Liver (tissue), 9 donors: ENCODE results near the gene UBE2C. TPM values are rescaled to one million over a fixed set of nuclear protein-coding genes. Genes with fewer than 3 reads are reported as not detected.

ENCODE experiments used
- DNase-seq: peaks from one replicate; pipeline ENCODE4 v3.0.0-alpha.2; 2017; ENCODE audit warnings: low spot score
- H3K27ac ChIP-seq, 2 donors: one replicate each; pipeline ENCODE4 v1.7.0; 2013; ENCODE audit warnings: inconsistent platforms in 2 of 2, low read length in 2 of 2, control low read depth in 1 of 2, low read depth in 1 of 2, mild to moderate bottlenecking in 1 of 2
- H3K27me3 ChIP-seq, 4 donors: one replicate each; pipeline versions ENCODE4 v1.6.1 to v1.7.0; 2013; ENCODE audit warnings: low read length in 3 of 4, inconsistent platforms in 1 of 4, mild to moderate bottlenecking in 1 of 4, moderate library complexity in 1 of 4; ENCODE audit not compliant: control insufficient read depth in 4 of 4, insufficient read depth in 4 of 4
- H3K36me3 ChIP-seq, 4 donors: one replicate each; pipeline versions ENCODE4 v1.6.1 to v1.7.0; 2013; ENCODE audit warnings: low read length in 3 of 4, mild to moderate bottlenecking in 3 of 4, low read depth in 1 of 4, moderate library complexity in 1 of 4; ENCODE audit not compliant: control insufficient read depth in 4 of 4, insufficient read depth in 3 of 4
- H3K4me1 ChIP-seq, 4 donors: one replicate each; pipeline versions ENCODE4 v1.6.1 to v1.7.0; 2013; ENCODE audit warnings: low read length in 3 of 4, mild to moderate bottlenecking in 3 of 4, moderate library complexity in 1 of 4; ENCODE audit not compliant: control insufficient read depth in 4 of 4, insufficient read depth in 4 of 4
- H3K4me3 ChIP-seq, 3 donors: one replicate each; pipeline versions ENCODE4 v1.6.1 to v1.7.0; 2013; ENCODE audit warnings: low read length in 3 of 3, control low read depth in 1 of 3, low read depth in 1 of 3, mild to moderate bottlenecking in 1 of 3
- H3K9ac ChIP-seq, 2 donors: one replicate each; pipeline ENCODE4 v1.7.0; 2013; ENCODE audit warnings: low read length in 2 of 2, mild to moderate bottlenecking in 2 of 2, moderate library complexity in 2 of 2, control low read depth in 1 of 2, low read depth in 1 of 2
- H3K9me3 ChIP-seq, 4 donors: one replicate each; pipeline versions ENCODE4 v1.6.1 to v1.7.0; 2013; ENCODE audit warnings: low read length in 3 of 4; ENCODE audit not compliant: control insufficient read depth in 4 of 4
- CTCF ChIP-seq: fragments of 150-350 bp; IDR thresholded peaks from 2 replicates; pipeline ENCODE4 v1.5.1; 2017; ENCODE audit warnings: improper control_type of control experiment, low read depth, low read length; ENCODE audit not compliant: missing input control
- EGR1 ChIP-seq, 2 donors: IDR thresholded peaks; 2 replicates each; pipeline ENCODE4 v1.6.1; 2016 to 2018; ENCODE audit warnings: antibody characterized with exemption in 2 of 2, low read depth in 2 of 2
- FOXA1 ChIP-seq: IDR thresholded peaks from 2 replicates; pipeline ENCODE4 v1.6.1; 2016; ENCODE audit warnings: antibody characterized with exemption
- FOXA2 ChIP-seq: IDR thresholded peaks from 2 replicates; pipeline ENCODE4 v1.6.1; 2016; ENCODE audit warnings: antibody characterized with exemption
- HNF4A ChIP-seq, 2 donors: conservative IDR thresholded peaks; 2 replicates each; pipeline ENCODE4 v1.6.1; 2016; ENCODE audit warnings: antibody characterized with exemption in 2 of 2, mild to moderate bottlenecking in 2 of 2
- JUND ChIP-seq, 2 donors: IDR thresholded peaks; 2 replicates each; pipeline ENCODE4 v1.6.1; 2016; ENCODE audit warnings: antibody characterized with exemption in 2 of 2
- MAX ChIP-seq: IDR thresholded peaks from 2 replicates; pipeline ENCODE4 v1.6.1; 2016; ENCODE audit warnings: antibody characterized with exemption
- NR2F2 ChIP-seq: IDR thresholded peaks from 2 replicates; pipeline ENCODE4 v1.6.1; 2016; ENCODE audit warnings: antibody characterized with exemption
- RAD21 ChIP-seq, 2 donors: IDR thresholded peaks; 2 replicates each; pipeline ENCODE4 v1.6.1; 2016; ENCODE audit warnings: antibody characterized with exemption in 2 of 2, mild to moderate bottlenecking in 2 of 2
- RXRA ChIP-seq, 2 donors: IDR thresholded peaks; 2 replicates each; pipeline ENCODE4 v1.6.1; 2017 to 2018; ENCODE audit warnings: antibody characterized with exemption in 2 of 2, mild to moderate bottlenecking in 1 of 2
- TAF1 ChIP-seq: conservative IDR thresholded peaks from 2 replicates; pipeline ENCODE4 v1.6.1; 2016; ENCODE audit warnings: antibody characterized with exemption, mild to moderate bottlenecking
- YY1 ChIP-seq: IDR thresholded peaks from 2 replicates; pipeline ENCODE4 v1.6.1; 2016; ENCODE audit warnings: antibody characterized with exemption, mild to moderate bottlenecking
- ZBTB33 ChIP-seq: IDR thresholded peaks from 2 replicates; pipeline ENCODE4 v1.6.1; 2016; ENCODE audit warnings: antibody characterized with exemption
- WGBS: extraction: QIAGEN DNeasy Blood & Tissue Kit; methylation state at CpG from one replicate; pipeline ENCODE4 v1.1.7; 2013; 5-methylcytosine and 5-hydroxymethylcytosine counted together
- polyA plus RNA-seq, 2 donors: library from polyadenylated mRNA; stranded (reverse) in 1 of 2; unstranded in 1 of 2; fragments of 200-250 nt in 1 of 2; fragments of >200 nt in 1 of 2; fragmentation: Nextera tagmentation in 1 of 2; extraction: Ambion mirVana in 1 of 2; gene quantifications; one replicate each; pipeline versions ENCODE4 v1.2.1 to v1.2.3, GENCODE V29; 2013 to 2015
- total RNA-seq, 2 donors: library from RNA; depleted of rRNA; stranded (reverse); fragments of >200 nt; gene quantifications; one replicate each; pipeline ENCODE4 v1.2.3, GENCODE V29; 2014
- TF ChIP-seq, protein P1 (sequence below): IDR thresholded peaks from 2 replicates; pipeline ENCODE4 v1.6.1; 2016; ENCODE audit warnings: antibody characterized with exemption, mild to moderate bottlenecking
- TF ChIP-seq, protein P2 (sequence below): IDR thresholded peaks from 2 replicates; pipeline ENCODE4 v1.6.1; 2016; ENCODE audit warnings: antibody characterized with exemption
- donor health status: healthy.
- donor health status: healthy.
- donor health status: healthy.
- donor health status: healthy.
- donor health status: healthy.

Gene UBE2C
- total and polyA plus RNA-seq, 4 donors = 2.7 to 27.6 (median 8.1) TPM; not detected in 1

GRCh38 chr20:45822857-45823256 lies 10.4 kb downstream of the UBE2C start:
- Histone ChIP-seq H3K4me1 (peaks cover 0 to 7% (median 1%) of the 10 kb centered on the region in 4 donors), H3K27me3 (peaks cover 0 to 8% (median 3%) of the 10 kb centered on the region in 4 donors), H3K9ac (no peak overlapping the region), H3K27ac (no peak overlapping the region), H3K9me3 (no peaks in the 10 kb centered on the region), H3K36me3 (no peaks in the 10 kb centered on the region), H3K4me3 (no peak overlapping the region)
- no peak for DNase-seq
- TF ChIP-seq RXRA (IDR thresholded peaks at IDR 0.05) (no peak), HNF4A (conservative IDR thresholded peaks at IDR 0.05) (no peak), RAD21 (IDR thresholded peaks at IDR 0.05) (no peak), EGR1 (IDR thresholded peaks at IDR 0.05; ENCODE audit: low read depth in 2 of 2) (no peak), ZBTB33 (no peak), TAF1 (no peak), NR2F2 (no peak), FOXA1 (no peak)
- TF ChIP-seq, protein P1, sequence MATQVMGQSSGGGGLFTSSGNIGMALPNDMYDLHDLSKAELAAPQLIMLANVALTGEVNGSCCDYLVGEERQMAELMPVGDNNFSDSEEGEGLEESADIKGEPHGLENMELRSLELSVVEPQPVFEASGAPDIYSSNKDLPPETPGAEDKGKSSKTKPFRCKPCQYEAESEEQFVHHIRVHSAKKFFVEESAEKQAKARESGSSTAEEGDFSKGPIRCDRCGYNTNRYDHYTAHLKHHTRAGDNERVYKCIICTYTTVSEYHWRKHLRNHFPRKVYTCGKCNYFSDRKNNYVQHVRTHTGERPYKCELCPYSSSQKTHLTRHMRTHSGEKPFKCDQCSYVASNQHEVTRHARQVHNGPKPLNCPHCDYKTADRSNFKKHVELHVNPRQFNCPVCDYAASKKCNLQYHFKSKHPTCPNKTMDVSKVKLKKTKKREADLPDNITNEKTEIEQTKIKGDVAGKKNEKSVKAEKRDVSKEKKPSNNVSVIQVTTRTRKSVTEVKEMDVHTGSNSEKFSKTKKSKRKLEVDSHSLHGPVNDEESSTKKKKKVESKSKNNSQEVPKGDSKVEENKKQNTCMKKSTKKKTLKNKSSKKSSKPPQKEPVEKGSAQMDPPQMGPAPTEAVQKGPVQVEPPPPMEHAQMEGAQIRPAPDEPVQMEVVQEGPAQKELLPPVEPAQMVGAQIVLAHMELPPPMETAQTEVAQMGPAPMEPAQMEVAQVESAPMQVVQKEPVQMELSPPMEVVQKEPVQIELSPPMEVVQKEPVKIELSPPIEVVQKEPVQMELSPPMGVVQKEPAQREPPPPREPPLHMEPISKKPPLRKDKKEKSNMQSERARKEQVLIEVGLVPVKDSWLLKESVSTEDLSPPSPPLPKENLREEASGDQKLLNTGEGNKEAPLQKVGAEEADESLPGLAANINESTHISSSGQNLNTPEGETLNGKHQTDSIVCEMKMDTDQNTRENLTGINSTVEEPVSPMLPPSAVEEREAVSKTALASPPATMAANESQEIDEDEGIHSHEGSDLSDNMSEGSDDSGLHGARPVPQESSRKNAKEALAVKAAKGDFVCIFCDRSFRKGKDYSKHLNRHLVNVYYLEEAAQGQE = no peak
- TF ChIP-seq, protein P2, sequence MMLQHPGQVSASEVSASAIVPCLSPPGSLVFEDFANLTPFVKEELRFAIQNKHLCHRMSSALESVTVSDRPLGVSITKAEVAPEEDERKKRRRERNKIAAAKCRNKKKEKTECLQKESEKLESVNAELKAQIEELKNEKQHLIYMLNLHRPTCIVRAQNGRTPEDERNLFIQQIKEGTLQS = no peak
- WGBS = 11% methylated on average over 24 of the region's 24 CpGs

DNA sequence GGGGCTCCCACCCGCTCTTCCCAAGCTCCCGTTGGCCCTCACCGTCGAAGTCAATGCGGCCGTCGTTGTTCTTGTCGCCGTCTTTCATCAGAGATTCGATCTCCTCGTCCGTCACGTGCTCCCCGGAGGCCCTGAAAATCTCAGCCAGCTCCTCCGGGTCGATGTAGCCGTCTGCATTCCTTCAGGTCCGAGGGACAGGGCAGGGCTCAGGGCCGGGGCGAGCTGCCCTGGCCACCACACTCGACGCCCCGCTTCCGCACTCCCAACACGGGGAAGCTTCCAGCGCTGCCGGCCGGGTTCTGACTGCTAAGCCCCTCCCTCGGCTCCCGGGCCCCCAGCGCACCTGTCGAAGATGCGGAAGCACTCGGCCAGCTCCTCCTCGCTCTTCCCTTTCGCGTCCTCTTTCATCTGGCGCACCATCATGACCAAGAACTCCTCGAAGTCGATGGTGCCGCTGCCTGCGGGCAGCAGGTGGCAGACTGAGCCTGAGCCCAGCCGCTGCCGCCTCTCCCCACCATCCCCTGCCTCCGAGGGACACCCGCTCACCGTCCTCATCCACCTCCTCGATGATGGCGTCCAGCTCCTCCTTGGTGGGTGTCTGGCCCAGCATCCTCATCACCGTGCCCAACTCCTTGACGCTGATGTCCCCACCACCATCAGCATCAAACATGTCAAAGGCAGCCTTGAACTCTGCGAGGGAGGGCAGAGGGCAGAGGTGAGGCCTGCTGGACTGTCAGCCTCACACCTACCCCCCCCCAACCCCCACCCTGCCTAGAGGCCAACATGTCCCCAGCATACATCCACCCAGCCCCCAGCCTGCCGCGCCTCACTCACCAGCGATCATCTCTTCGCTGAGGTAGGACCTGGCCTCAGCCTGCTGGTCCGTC lies 11.7 kb downstream of the UBE2C start:
- DNase-seq = peak; percentile 48
- no peak overlapping the region for H3K9ac ChIP-seq
- H3K27ac ChIP-seq = no peak overlapping the region
- peaks cover 0 to 8% (median 3%) of the 10 kb centered on the region in 4 donors for H3K27me3 ChIP-seq
- TF ChIP-seq MAX (no peak), RAD21 (IDR thresholded peaks at IDR 0.05) (peak; percentile 68 to 82), RXRA (IDR thresholded peaks at IDR 0.05) (no peak), YY1 (no peak), CTCF (peak; percentile 50), JUND (IDR thresholded peaks at IDR 0.05) (no peak), FOXA2 (no peak)
- TF ChIP-seq, protein P2 = no peak
- peak overlapping the region in 1 of 3 donors; percentile 14 for H3K4me3 ChIP-seq
- H3K36me3 ChIP-seq = no peaks in the 10 kb centered on the region
- 15% methylated on average over 57 of the region's 57 CpGs for WGBS
- H3K9me3 ChIP-seq = no peaks in the 10 kb centered on the region
- peaks cover 0 to 7% (median 1%) of the 10 kb centered on the region in 4 donors for H3K4me1 ChIP-seq
